CD1c-positive myeloid dendritic cell (primary cell): ENCODE measurements around the gene PTPRN2.
A peak's percentile ranks its signal among the peaks of the same experiment; 100 is the strongest.

Experiments
- DNase-seq: peaks from one replicate; pipeline ENCODE4 v3.0.0-alpha.2; 2016; ENCODE audit errors: extremely low spot score

Gene PTPRN2

GRCh38 chr7:157865351-157866165, 722.1 kb downstream of the PTPRN2 start:
- no peak for DNase-seq

GRCh38 chr7:157864911-157865310, 722.7 kb downstream of the PTPRN2 start:
- no peak for DNase-seq

- no peak for DNase-seq
These were observed 723.5 kb downstream of the PTPRN2 start for GRCh38 chr7:157863906-157864810.

- no peak for DNase-seq
These were observed 724.4 kb downstream of the PTPRN2 start for GRCh38 chr7:157863176-157863575.

- DNase-seq = no peak
These were observed 724.9 kb downstream of the PTPRN2 start for GRCh38 chr7:157862731-157863130.

- DNase-seq = no peak
These were observed 726.1 kb downstream of the PTPRN2 start for GRCh38 chr7:157861551-157861950.

GRCh38 chr7:157861031-157861491, 726.6 kb downstream of the PTPRN2 start:
- no peak for DNase-seq

GRCh38 chr7:157860406-157860805, 727.2 kb downstream of the PTPRN2 start:
- DNase-seq = no peak

GRCh38 chr7:157859915-157860314, 727.7 kb downstream of the PTPRN2 start:
- no peak for DNase-seq

- no peak for DNase-seq
These were observed 730.0 kb downstream of the PTPRN2 start for GRCh38 chr7:157857578-157858075.

- peak; percentile 10 for DNase-seq
These were observed 730.6 kb downstream of the PTPRN2 start for GRCh38 chr7:157856873-157857577.

- DNase-seq = peak; percentile 37
These were observed 732.0 kb downstream of the PTPRN2 start for GRCh38 chr7:157855452-157856213.

- DNase-seq = no peak
These were observed 732.6 kb downstream of the PTPRN2 start for GRCh38 chr7:157855016-157855415.

GRCh38 chr7:157854066-157854891, 733.3 kb downstream of the PTPRN2 start:
- peak; percentile 98 for DNase-seq

- no peak for DNase-seq
These were observed 733.9 kb downstream of the PTPRN2 start for GRCh38 chr7:157853789-157854065.

- peak; percentile 59 for DNase-seq
These were observed 734.4 kb downstream of the PTPRN2 start for GRCh38 chr7:157853076-157853788.

- peak; percentile 84 for DNase-seq
These were observed 736.0 kb downstream of the PTPRN2 start for GRCh38 chr7:157851501-157852067.

GRCh38 chr7:157850481-157851444, 736.9 kb downstream of the PTPRN2 start:
- no peak for DNase-seq
